ENCODE results near the gene CLCN2. TPM values are rescaled to one million over a fixed set of nuclear protein-coding genes. Genes with fewer than 3 reads are reported as not detected.

The CLCN2 gene
- total RNA-seq, 1 experiment from 2014 or later, result 23.0 TPM

GRCh38 chr3:184300378-184300720, 61.1 kb downstream of the CLCN2 start:
- DNase-seq, result no peak
- Mint-ChIP-seq H3K27me3 (ENCODE audit: insufficient read depth, unreplicated experiment) (no peaks in the 10 kb centered on the region), H3K4me1 (ENCODE audit: low read depth, unreplicated experiment) (no peaks in the 10 kb centered on the region), H3K4me3 (ENCODE audit: unreplicated experiment) (peak overlapping the region; percentile 81), H3K9me3 (ENCODE audit: unreplicated experiment) (no peaks in the 10 kb centered on the region), H3K27ac (ENCODE audit: unreplicated experiment) (no peak overlapping the region), H3K36me3 (ENCODE audit: insufficient read depth, unreplicated experiment) (peaks cover 52% of the 10 kb centered on the region)
- peaks cover 7% of the 10 kb centered on the region for H3K36me3 ChIP-seq (ENCODE audit: control insufficient read depth, insufficient read depth, low read length)
- H3K4me1 ChIP-seq, result peaks cover 6% of the 10 kb centered on the region; the same call in 1 of the 2 replicates
- H3K9me3 ChIP-seq, result no peaks in the 10 kb centered on the region
- no peak for TF ChIP-seq CTCF (IDR thresholded peaks at IDR 0.05; ENCODE audit: insufficient read depth in 1 of 2, low read depth in 1 of 2, low read length in 1 of 2, severe bottlenecking in 1 of 2, unreplicated experiment in 1 of 2)
- POLR2A ChIA-PET, result no interaction called here
- intact Hi-C loops (cut with micrococcal nuclease; ENCODE audit: unreplicated experiment), result no loop called here
- H3K4me3 ChIP-seq (ENCODE audit: low read depth, low read length), result peak overlapping the region; percentile 77
- BruUV-seq (replicated peaks), result no TSS peak
- no peaks in the 10 kb centered on the region for H3K27me3 ChIP-seq (replicated peaks; ENCODE audit: control insufficient read depth, insufficient read depth, low read length)
- CTCF ChIA-PET, result no interaction called here

GRCh38 chr3:184299488-184300377, 61.7 kb downstream of the CLCN2 start:
- H3K27me3 Mint-ChIP-seq (ENCODE audit: insufficient read depth, unreplicated experiment), result no peaks in the 10 kb centered on the region
- peaks cover 52% of the 10 kb centered on the region for H3K36me3 Mint-ChIP-seq (ENCODE audit: insufficient read depth, unreplicated experiment)
- TSS peak; percentile 40 for BruUV-seq (replicated peaks)
- peak overlapping the region; percentile 81 for H3K4me3 Mint-ChIP-seq (ENCODE audit: unreplicated experiment)
- POLR2A ChIA-PET, result no interaction called here
- Histone ChIP-seq H3K9me3 (no peaks in the 10 kb centered on the region), H3K4me3 (ENCODE audit: low read depth, low read length) (peak overlapping the region; percentile 77), H3K4me1 (peaks cover 6% of the 10 kb centered on the region; the same call in 1 of the 2 replicates), H3K27me3 (replicated peaks; ENCODE audit: control insufficient read depth, insufficient read depth, low read length) (no peaks in the 10 kb centered on the region), H3K36me3 (ENCODE audit: control insufficient read depth, insufficient read depth, low read length) (peaks cover 7% of the 10 kb centered on the region)
- DNase-seq, result no peak
- TF ChIP-seq CTCF (IDR thresholded peaks at IDR 0.05; ENCODE audit: insufficient read depth in 1 of 2, low read depth in 1 of 2, low read length in 1 of 2, severe bottlenecking in 1 of 2, unreplicated experiment in 1 of 2), result no peak
- H3K27ac Mint-ChIP-seq (ENCODE audit: unreplicated experiment), result peak overlapping the region; percentile 80
- H3K4me1 Mint-ChIP-seq (ENCODE audit: low read depth, unreplicated experiment), result no peaks in the 10 kb centered on the region
- H3K9me3 Mint-ChIP-seq (ENCODE audit: unreplicated experiment), result no peaks in the 10 kb centered on the region
- intact Hi-C loops (cut with micrococcal nuclease; ENCODE audit: unreplicated experiment), result loop anchor here (1.0 to 2.0 kb wide), 2 partner anchors 15 to 125 kb away; partner anchors contain the start of genes AP2M1 and EIF4G1
- CTCF ChIA-PET, result interaction anchor here (0.6 kb wide), 1 partner anchor 404 kb away, joined by 12 read pairs; no protein-coding TSS in a partner anchor

- no TSS peak for BruUV-seq (replicated peaks)
- ChIA-PET CTCF (interaction anchor here (0.6 kb wide), 1 partner anchor 403 kb away, joined by 12 read pairs; no protein-coding TSS in a partner anchor), POLR2A (no interaction called here)
Measured at GRCh38 chr3:184298759-184299487, 62.5 kb downstream of the CLCN2 start, which contains the start of gene PSMD2. TSS of gene PSMD2 (plus strand) at chr3:184299241. CDS start at chr3:184299267, 26 bp downstream.

More at GRCh38 chr3:184298759-184299487, 62.5 kb downstream of the CLCN2 start, which contains the start of gene PSMD2:
- intact Hi-C loops (cut with micrococcal nuclease; ENCODE audit: unreplicated experiment), result loop anchor here (1.0 to 2.0 kb wide), 3 partner anchors 15 to 124 kb away; partner anchors contain the start of genes AP2M1, EEF1AKMT4 and EIF4G1
- H3K4me3 Mint-ChIP-seq (ENCODE audit: unreplicated experiment), result peak within 1 kb of the TSS; percentile 81
- no peaks in the 10 kb centered on the region for H3K27me3 Mint-ChIP-seq (ENCODE audit: insufficient read depth, unreplicated experiment)
- H3K9me3 Mint-ChIP-seq (ENCODE audit: unreplicated experiment), result no peaks in the 10 kb centered on the region
- peaks cover 45% of the 10 kb centered on the region for H3K36me3 Mint-ChIP-seq (ENCODE audit: insufficient read depth, unreplicated experiment)
- TF ChIP-seq CTCF (IDR thresholded peaks at IDR 0.05; ENCODE audit: insufficient read depth in 1 of 2, low read depth in 1 of 2, low read length in 1 of 2, severe bottlenecking in 1 of 2, unreplicated experiment in 1 of 2), result no peak
- H3K4me1 ChIP-seq, result peaks cover 6% of the 10 kb centered on the region; the same call in 1 of the 2 replicates
- H3K27ac Mint-ChIP-seq (ENCODE audit: unreplicated experiment), result peak within 1 kb of the TSS; percentile 80
- no peaks in the 10 kb centered on the region for H3K4me1 Mint-ChIP-seq (ENCODE audit: low read depth, unreplicated experiment)
- no peaks in the 10 kb centered on the region for H3K9me3 ChIP-seq
- DNase-seq, result peak; percentile 97
- peak within 1 kb of the TSS; percentile 77 for H3K4me3 ChIP-seq (ENCODE audit: low read depth, low read length)
- H3K36me3 ChIP-seq (ENCODE audit: control insufficient read depth, insufficient read depth, low read length), result peaks cover 5% of the 10 kb centered on the region
- H3K27me3 ChIP-seq (replicated peaks; ENCODE audit: control insufficient read depth, insufficient read depth, low read length), result no peaks in the 10 kb centered on the region

Measured in Caco-2 (cell line).